ENCODE data around the gene BFSP2.

Gene BFSP2

DNA sequence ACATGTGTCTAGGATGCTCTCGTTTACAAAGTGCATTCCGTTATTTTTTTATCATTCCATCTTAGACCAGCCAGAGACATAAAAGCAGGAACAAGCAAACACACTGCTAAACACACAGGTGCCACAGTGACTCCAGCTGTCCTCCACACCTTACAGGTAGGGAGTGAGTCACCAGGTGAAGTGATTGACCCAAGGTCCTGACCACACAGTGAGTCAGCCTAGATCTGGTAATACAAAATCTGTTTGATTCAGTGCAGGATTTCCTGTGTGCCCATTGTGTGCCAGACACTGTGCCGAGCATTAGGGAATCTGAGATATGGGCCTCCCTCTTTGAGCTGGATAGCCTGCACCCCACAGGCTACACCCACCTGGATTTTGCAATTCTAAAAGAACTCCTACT, 16.7 kb upstream of the BFSP2 start:
- no peak for DNase-seq (ENCODE audit: low read depth in 2 of 2)

- DNase-seq (ENCODE audit: low read depth in 2 of 2), result no peak
These were observed 16.1 kb upstream of the BFSP2 start for GRCh38 chr3:133383741-133384140.

GRCh38 chr3:133384331-133385027, 15.4 kb upstream of the BFSP2 start:
- no peak for DNase-seq (ENCODE audit: low read depth in 2 of 2)

DNA sequence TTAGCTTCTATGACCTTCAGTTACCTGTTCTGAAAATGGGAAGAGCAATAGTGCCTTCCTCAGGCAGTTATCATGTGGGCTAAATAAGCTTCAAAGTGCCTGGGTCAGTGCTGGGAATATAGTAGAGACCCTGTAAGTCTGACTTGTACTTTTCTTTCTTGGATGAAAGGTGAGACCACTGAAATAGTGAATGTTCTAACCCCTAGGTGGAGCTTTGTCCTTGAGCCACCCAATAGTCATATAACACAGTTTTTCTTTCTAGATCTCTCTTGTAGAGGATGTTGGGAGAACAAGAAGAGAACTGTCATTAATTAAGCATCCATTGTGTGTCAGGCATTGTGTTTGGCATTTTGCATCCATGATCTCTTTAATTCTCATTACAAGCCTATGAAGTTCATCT, 13.0 kb upstream of the BFSP2 start:
- DNase-seq (ENCODE audit: low read depth in 2 of 2), result no peak

- DNase-seq (ENCODE audit: low read depth in 2 of 2), result no peak
These were observed 12.5 kb upstream of the BFSP2 start for GRCh38 chr3:133387341-133387740.

DNA sequence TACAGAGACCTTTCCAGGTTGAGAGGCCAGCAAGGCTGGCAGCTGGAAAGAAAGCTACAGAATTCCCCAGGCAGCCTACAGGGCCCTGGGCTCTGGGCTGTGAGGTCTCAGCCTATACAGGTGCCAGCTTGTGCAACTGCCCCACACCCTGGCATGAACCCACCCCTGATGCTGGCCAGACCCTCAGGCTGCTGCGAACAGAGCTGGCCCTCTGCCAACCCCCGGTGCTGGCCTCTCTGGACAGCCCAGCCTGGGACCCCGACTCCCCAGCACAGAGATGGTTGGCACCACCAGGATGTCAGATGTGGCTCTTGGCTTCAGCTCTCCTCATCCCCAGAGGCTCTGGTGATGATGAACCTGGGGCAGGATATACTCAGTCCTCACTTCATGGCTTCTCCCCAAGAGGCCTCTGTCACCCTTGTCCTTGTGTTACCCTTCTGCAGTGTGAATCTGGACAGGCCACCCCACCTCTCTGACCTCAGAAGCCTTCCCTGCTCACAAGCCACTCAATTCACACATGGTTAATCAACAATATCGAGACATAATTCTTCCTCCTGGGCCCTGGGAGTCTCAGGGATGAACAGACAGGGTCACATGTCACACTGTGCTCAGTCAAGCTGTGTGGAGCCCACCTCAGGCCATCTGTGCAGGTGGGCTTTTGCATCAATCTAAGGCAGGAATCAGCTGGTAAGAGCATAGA, 11.0 kb upstream of the BFSP2 start:
- DNase-seq (ENCODE audit: low read depth in 2 of 2), result no peak

DNA sequence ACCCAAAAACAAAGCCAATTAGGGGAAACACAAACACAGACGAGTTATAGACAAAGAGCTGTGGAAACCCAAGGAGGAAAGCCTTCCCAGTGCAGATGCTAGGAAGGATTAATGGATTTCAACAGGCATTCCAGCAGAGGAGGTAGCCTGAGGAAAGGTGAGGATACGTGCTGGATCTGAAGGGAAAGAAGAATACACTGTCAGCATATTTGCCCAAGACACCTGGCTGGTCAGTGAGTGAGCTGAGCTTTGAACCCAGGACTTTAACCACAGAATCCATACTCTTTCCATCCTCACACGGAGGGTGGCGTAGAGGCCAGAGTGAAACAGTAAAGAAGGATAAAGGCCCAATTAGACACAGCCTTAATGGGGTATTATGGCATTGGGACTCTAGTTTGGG, 9.1 kb upstream of the BFSP2 start:
- DNase-seq (ENCODE audit: low read depth in 2 of 2), result no peak

GRCh38 chr3:133393204-133393603, 6.7 kb upstream of the BFSP2 start:
- DNase-seq (ENCODE audit: low read depth in 2 of 2), result no peak

GRCh38 chr3:133393691-133394474, 6.0 kb upstream of the BFSP2 start:
- no peak for DNase-seq (ENCODE audit: low read depth in 2 of 2)

- no peak for DNase-seq (ENCODE audit: low read depth in 2 of 2)
These were observed 5.1 kb upstream of the BFSP2 start for GRCh38 chr3:133394561-133395311.

DNA sequence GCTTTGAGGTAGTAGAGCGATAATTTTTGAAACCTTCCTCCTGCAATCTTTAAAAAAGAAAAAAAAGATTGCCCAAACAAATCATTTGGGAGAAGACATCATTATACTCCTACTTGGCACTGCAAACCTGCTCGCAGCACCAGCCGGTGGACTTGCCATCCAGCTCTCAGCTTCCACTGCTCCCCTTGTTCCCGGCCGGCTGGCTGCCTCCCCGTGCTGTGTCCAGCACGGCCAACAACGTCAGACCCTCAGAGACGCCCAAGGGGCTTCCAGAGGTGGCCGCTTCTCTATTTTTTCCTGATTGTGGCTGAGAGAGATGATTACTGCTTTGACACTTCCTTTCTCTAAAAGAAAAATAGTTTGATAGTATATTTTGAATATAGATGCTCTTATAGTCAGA, 3.0 kb upstream of the BFSP2 start:
- no peak for DNase-seq (ENCODE audit: low read depth in 2 of 2)

DNA sequence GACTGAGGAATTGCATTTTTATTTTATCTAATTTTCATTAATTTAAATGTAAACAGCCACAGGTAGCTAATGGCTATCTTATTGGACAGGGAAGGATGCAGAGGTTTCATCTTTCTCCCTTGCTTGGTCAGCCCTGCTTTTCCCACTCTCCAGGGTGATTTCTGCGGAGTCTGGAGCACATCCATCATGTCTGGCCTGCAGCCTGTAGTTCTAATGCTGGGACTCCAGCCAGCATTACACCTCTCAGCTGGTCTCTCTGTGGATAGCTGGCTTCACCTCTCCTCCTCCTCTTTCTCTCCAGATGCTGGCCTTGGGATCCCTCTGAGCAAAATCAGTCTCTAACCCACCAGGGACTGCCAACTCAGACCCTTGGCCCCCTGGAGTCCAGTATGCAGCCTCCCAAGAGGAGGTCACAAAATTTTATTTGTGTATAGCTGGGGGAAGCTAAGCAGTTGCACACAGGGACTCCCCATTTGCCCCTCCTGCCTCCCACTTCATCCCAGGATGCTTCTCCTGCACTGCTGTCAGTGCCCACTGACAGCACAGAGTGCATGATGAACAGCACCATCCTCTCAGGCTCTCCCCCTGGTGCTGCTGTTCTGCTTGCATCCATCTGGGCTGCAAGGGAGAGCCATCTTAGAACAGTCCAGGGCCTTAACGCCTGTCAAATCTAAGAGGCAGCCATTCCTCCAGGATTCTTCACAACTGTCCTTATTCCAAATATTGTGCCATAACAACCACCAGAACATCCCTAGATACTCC, 1.7 kb downstream of the BFSP2 start:
- DNase-seq (ENCODE audit: low read depth in 2 of 2), result no peak

GRCh38 chr3:133404920-133405319, 5.1 kb downstream of the BFSP2 start:
- no peak for DNase-seq (ENCODE audit: low read depth in 2 of 2)

GRCh38 chr3:133408366-133408765, 8.5 kb downstream of the BFSP2 start:
- DNase-seq (ENCODE audit: low read depth in 2 of 2), result no peak

DNA sequence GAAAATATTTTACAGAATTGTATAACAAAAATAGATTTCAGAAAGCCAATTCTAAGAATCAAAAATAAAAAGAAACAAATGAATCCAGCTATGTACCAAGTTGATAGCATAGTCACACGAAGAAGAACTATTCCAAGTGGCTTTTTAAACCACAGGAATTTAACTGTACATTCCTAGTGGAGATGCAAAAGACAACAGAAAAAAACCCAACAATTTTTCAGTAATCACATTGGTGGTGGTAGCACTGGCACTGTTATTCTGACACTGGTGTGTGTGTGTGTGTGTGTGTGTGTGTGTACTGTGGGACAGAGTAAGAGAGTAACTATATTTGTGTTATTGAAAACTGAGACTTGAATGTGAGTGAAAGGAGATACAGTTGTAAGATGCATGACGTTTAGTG, 9.1 kb downstream of the BFSP2 start:
- no peak for DNase-seq (ENCODE audit: low read depth in 2 of 2)

DNA sequence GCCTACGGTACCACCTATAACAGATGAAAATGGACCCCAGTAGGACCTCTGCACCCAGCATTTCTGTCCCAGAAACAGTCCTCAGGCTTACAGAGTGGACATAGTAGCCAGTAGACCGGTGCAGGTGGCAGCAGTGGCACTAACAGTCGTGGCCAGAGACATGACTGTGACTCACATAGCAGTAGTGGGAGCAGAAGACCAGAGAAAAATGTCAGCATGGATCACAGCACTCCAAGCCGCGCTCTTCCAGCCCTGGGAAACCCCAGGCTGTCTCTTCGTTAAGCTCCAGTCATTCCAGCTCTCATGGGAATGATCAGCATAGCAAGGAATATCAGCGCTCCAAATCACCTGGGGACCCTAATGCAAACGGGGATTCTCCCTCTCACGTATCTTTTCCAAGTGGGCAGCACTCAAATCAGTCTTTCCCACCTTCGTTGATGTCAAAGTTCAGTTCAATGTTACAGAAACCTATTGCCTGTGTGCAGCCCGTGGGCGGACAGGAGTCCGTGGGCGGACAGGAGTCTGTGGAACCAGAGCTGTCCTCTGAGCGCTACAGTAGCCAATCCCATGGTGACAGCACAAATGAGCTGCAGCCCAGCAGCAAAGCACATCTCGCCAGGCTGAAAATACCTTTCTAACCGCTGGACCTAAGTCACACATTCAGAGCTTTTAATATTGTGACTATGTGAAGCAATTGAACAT, 10.5 kb downstream of the BFSP2 start:
- no peak for DNase-seq (ENCODE audit: low read depth in 2 of 2)

GRCh38 chr3:133412183-133413132, 12.6 kb downstream of the BFSP2 start:
- DNase-seq (ENCODE audit: low read depth in 2 of 2), result no peak

GRCh38 chr3:133413161-133414020, 13.5 kb downstream of the BFSP2 start:
- DNase-seq (ENCODE audit: low read depth in 2 of 2), result no peak

GRCh38 chr3:133414021-133414392, 14.2 kb downstream of the BFSP2 start:
- DNase-seq (ENCODE audit: low read depth in 2 of 2), result no peak
